GM12878 (cell line): ENCODE results near the gene UBE2O. TPM values are rescaled to one million over a fixed set of nuclear protein-coding genes. Genes with fewer than 3 reads are reported as not detected.

Experiments used
- ATAC-seq: fragments of 200-7000 bp; cut with Tn5 transposase; 3 replicates; pipeline ENCODE4 v1.9.1; 2020; ENCODE audit warnings: mild to moderate bottlenecking, moderate library complexity
- BruUV-seq: library from RNA; stranded (reverse); fragments of 400-500 nt; replicated peaks from 2 replicates; lab custom pipeline; 2021; lab: Mats Ljungman, UMichigan
- CTCF ChIA-PET: fragments of 300-600 bp; sonication (Branson Sonifier 250); formaldehyde crosslinking; extraction: SDS; loops from one replicate; lab custom pipeline; 2021; ENCODE audit warnings: inconsistent platforms; lab: Yijun Ruan, JAX
- POLR2A ChIA-PET: fragments of 350-600 bp; formaldehyde crosslinking; extraction: SDS; loops from one replicate; lab custom pipeline; 2021; ENCODE audit warnings: inconsistent platforms; lab: Charles Lee
- RAD21 ChIA-PET: fragments of 300-600 bp; sonication (Branson Sonifier 250); formaldehyde crosslinking; loops from one replicate; lab custom pipeline; 2023; ENCODE audit warnings: antibody characterized with exemption; ENCODE audit not compliant: unreplicated experiment; lab: Charles Lee
- SMC1A ChIA-PET: fragments of 300-600 bp; sonication (Branson Sonifier 250); formaldehyde crosslinking; loops from one replicate; lab custom pipeline; 2023; ENCODE audit not compliant: unreplicated experiment, uncharacterized antibody; lab: Charles Lee
- DNase-seq: peaks from one replicate; pipeline ENCODE4 v3.0.0-alpha.2; 2011; ENCODE audit warnings: low read depth, low spot score
- FAIRE-seq: peaks from 3 replicates; lab custom pipeline; 2011; peaks lifted over from hg19 to GRCh38; lab: Jason Lieb, UNC
- H2AFZ ChIP-seq: 2 replicates; pipeline ENCODE4 v1.6.0; 2011; ENCODE audit warnings: low read depth, low read length, control low read depth; ENCODE audit not compliant: control insufficient read depth
- H3K27ac ChIP-seq: 2 replicates; pipeline ENCODE4 v1.5.1; 2011; ENCODE audit warnings: control low read depth; ENCODE audit not compliant: control insufficient read depth, insufficient read depth
- H3K27me3 ChIP-seq, 2 experiments: replicated peaks in 1 of 2; 2 replicates each; pipeline versions ENCODE4 v1.6.0 to v1.6.1; 2011; ENCODE audit warnings: low read length in 1 of 2; ENCODE audit not compliant: control insufficient read depth in 2 of 2, insufficient read depth in 2 of 2
- H3K36me3 ChIP-seq, 2 experiments: 2 replicates each; pipeline ENCODE4 v1.5.1; 2011; ENCODE audit warnings: low read length in 1 of 2; ENCODE audit not compliant: control insufficient read depth in 2 of 2, insufficient read depth in 2 of 2
- H3K4me1 ChIP-seq: 2 replicates; pipeline ENCODE4 v1.6.1; 2011; ENCODE audit warnings: mild to moderate bottlenecking, low read length, moderate library complexity, mixed read lengths; ENCODE audit not compliant: control insufficient read depth, insufficient read depth
- H3K4me2 ChIP-seq: 2 replicates; pipeline ENCODE4 v1.6.0; 2011; ENCODE audit warnings: control low read depth; ENCODE audit not compliant: control insufficient read depth, insufficient read depth
- H3K4me3 ChIP-seq: fragments of 200-600 bp; sonication (generic); 2 replicates; pipeline ENCODE4 v1.5.1; 2016
- H3K79me2 ChIP-seq: 2 replicates; pipeline ENCODE4 v1.6.0; 2011; ENCODE audit warnings: low read length; ENCODE audit not compliant: control insufficient read depth, insufficient read depth
- H3K9ac ChIP-seq: 2 replicates; pipeline ENCODE4 v1.8.0; 2011; ENCODE audit warnings: low read length, control low read depth, mixed read lengths; ENCODE audit not compliant: control insufficient read depth, insufficient read depth
- H3K9me3 ChIP-seq: replicated peaks from 3 replicates; pipeline ENCODE4 v1.5.1; 2011; ENCODE audit warnings: mild to moderate bottlenecking, low read length; ENCODE audit not compliant: control insufficient read depth, insufficient read depth
- H4K20me1 ChIP-seq: 2 replicates; pipeline ENCODE4 v1.6.0; 2011; ENCODE audit not compliant: control insufficient read depth, insufficient read depth
- ATF7 ChIP-seq: fragments of 450-650 bp; IDR thresholded peaks from 2 replicates; pipeline ENCODE4 v1.6.1; 2016; ENCODE audit warnings: low read depth, mild to moderate bottlenecking
- BHLHE40 ChIP-seq, 2 experiments: fragments of 450-650 bp in 1 of 2; IDR thresholded peaks; 2 replicates each; pipeline ENCODE4 v1.6.1; 2011 to 2017; ENCODE audit warnings: low read depth in 2 of 2, borderline replicate concordance in 1 of 2, improper control_type of control experiment in 1 of 2, low read length in 1 of 2, mild to moderate bottlenecking in 1 of 2
- EP300 ChIP-seq, 2 experiments: fragments of 150-350 bp in 1 of 2; IDR thresholded peaks; 2 replicates each; pipeline ENCODE4 v1.6.1; 2011 to 2012; ENCODE audit warnings: low read depth in 2 of 2, low read length in 2 of 2, borderline replicate concordance in 1 of 2, improper control_type of control experiment in 1 of 2, inconsistent platforms in 1 of 2; ENCODE audit not compliant: control insufficient read depth in 1 of 2
- IRF5 ChIP-seq: fragments of 450-650 bp; IDR thresholded peaks from 2 replicates; pipeline ENCODE4 v1.6.1; 2017; ENCODE audit warnings: borderline replicate concordance
- NR2F1 ChIP-seq: fragments of 450-650 bp; conservative IDR thresholded peaks from 2 replicates; pipeline ENCODE4 v1.6.1; 2017; ENCODE audit warnings: mild to moderate bottlenecking
- RB1 ChIP-seq: fragments of 450-650 bp; formaldehyde crosslinking; IDR thresholded peaks from 2 replicates; pipeline ENCODE4 v1.6.1; 2017; ENCODE audit warnings: mild to moderate bottlenecking, borderline replicate concordance
- WGBS: methylation state at CpG from one replicate; pipeline ENCODE4 v1.1.6; 2016; ENCODE audit warnings: low lambda C conversion rate; ENCODE audit not compliant: insufficient replicate concordance, insufficient coverage; ENCODE audit errors: missing lambda C conversion rate; 5-methylcytosine and 5-hydroxymethylcytosine counted together
- in situ Hi-C: fragments of 300-500 bp; cut with MboI; formaldehyde crosslinking; loops from 9 replicates; pipeline ENCODE4 v1.14.3; 2018; ENCODE audit warnings: mixed read lengths
- intact Hi-C: fragments of 100-400 bp; cut with micrococcal nuclease; formaldehyde crosslinking; loops from one replicate; pipeline ENCODE4 v1.14.2; 2022; ENCODE audit not compliant: unreplicated experiment
- polyA plus RNA-seq, 11 experiments: library from polyadenylated mRNA; depleted of rRNA in 4 of 11; unstranded in 6 of 11; stranded (reverse) in 5 of 11; fragments of >200 nt; fragmentation: Nextera tagmentation in 4 of 11; fragmentation: Illumina TruSeq in 1 of 11; extraction: Ambion mirVana in 4 of 11; extraction: Trizol in 1 of 11; gene quantifications; 1 replicate in 1 of 11; 2 replicates in 10 of 11; pipeline versions ENCODE4 v1.2.1 to v1.2.3, GENCODE V29; 2011 to 2016; ENCODE audit warnings: inconsistent platforms in 2 of 11, missing spikeins in 2 of 11, low read depth in 1 of 11
- total RNA-seq, 4 experiments: library from RNA; depleted of rRNA in 3 of 4; stranded (reverse); fragments of >200 nt in 3 of 4; fragmentation: Illumina TruSeq in 1 of 4; extraction: Trizol in 1 of 4; gene quantifications; 2 replicates each; pipeline versions ENCODE4 v1.2.1 to v1.2.3, GENCODE V29; 2013 to 2021
- TF ChIP-seq, protein P1 (sequence below): fragments of 450-650 bp; IDR thresholded peaks from 2 replicates; pipeline ENCODE4 v1.6.1; 2016; ENCODE audit warnings: mild to moderate bottlenecking
- TF ChIP-seq, protein P2 (sequence below): fragments of 450-650 bp; IDR thresholded peaks from 2 replicates; pipeline ENCODE4 v1.6.1; 2017; ENCODE audit warnings: mild to moderate bottlenecking, low read depth, inconsistent platforms; ENCODE audit not compliant: poor library complexity, severe bottlenecking

UBE2O gene
- total and polyA plus RNA-seq, 10 of the 15 experiments (the other 5 are each of a cell fraction or from before 2014, with no cell fraction given) = 2.1 to 39.0 (median 14.1) TPM

- H3K79me2 ChIP-seq = peaks cover 74% of the 10 kb centered on the region
- TF ChIP-seq NR2F1 (peak; percentile 70), EP300 (IDR thresholded peaks at IDR 0.05; ENCODE audit: borderline replicate concordance in 1 of 2, control insufficient read depth in 1 of 2, low read depth in 2 of 2, low read length in 2 of 2) (no peak), RB1 (no peak), IRF5 (no peak), BHLHE40 (IDR thresholded peaks at IDR 0.05; ENCODE audit: borderline replicate concordance in 1 of 2, low read depth in 2 of 2, low read length in 1 of 2) (peak in 1 of 2 experiments; percentile 54; a peak in 1 of 4 replicates), ATF7 (peak; percentile 60)
- TF ChIP-seq, protein P1, sequence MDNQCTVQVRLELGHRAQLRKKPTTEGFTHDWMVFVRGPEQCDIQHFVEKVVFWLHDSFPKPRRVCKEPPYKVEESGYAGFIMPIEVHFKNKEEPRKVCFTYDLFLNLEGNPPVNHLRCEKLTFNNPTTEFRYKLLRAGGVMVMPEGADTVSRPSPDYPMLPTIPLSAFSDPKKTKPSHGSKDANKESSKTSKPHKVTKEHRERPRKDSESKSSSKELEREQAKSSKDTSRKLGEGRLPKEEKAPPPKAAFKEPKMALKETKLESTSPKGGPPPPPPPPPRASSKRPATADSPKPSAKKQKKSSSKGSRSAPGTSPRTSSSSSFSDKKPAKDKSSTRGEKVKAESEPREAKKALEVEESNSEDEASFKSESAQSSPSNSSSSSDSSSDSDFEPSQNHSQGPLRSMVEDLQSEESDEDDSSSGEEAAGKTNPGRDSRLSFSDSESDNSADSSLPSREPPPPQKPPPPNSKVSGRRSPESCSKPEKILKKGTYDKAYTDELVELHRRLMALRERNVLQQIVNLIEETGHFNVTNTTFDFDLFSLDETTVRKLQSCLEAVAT = peak; percentile 28; the same call in 1 of the 2 replicates
- TF ChIP-seq, protein P2, sequence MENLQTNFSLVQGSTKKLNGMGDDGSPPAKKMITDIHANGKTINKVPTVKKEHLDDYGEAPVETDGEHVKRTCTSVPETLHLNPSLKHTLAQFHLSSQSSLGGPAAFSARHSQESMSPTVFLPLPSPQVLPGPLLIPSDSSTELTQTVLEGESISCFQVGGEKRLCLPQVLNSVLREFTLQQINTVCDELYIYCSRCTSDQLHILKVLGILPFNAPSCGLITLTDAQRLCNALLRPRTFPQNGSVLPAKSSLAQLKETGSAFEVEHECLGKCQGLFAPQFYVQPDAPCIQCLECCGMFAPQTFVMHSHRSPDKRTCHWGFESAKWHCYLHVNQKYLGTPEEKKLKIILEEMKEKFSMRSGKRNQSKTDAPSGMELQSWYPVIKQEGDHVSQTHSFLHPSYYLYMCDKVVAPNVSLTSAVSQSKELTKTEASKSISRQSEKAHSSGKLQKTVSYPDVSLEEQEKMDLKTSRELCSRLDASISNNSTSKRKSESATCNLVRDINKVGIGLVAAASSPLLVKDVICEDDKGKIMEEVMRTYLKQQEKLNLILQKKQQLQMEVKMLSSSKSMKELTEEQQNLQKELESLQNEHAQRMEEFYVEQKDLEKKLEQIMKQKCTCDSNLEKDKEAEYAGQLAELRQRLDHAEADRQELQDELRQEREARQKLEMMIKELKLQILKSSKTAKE = peak; percentile 39
- no peak overlapping the region for H2AFZ ChIP-seq
- peaks cover 76% of the 10 kb centered on the region for H3K4me1 ChIP-seq
- ChIA-PET CTCF (interaction anchor here (0.7 to 2.3 kb wide), 6 partner anchors 11 to 252 kb away, joined by 3 to 8 read pairs (median 3); partner anchors contain the start of gene AANAT), RAD21 (interaction anchor here (2.1 kb wide), 1 partner anchor 11 kb away, joined by 5 read pairs; no protein-coding TSS in a partner anchor), SMC1A (interaction anchor here (0.9 to 8.7 kb wide), 2 partner anchors 12 to 16 kb away, joined by 4 to 115 read pairs; no protein-coding TSS in a partner anchor), POLR2A (interaction anchor here (9.0 kb wide), 1 partner anchor 13 kb away, joined by 101 read pairs; no protein-coding TSS in a partner anchor)
- no peaks in the 10 kb centered on the region for H3K27me3 ChIP-seq
- H3K36me3 ChIP-seq = no peaks in the 10 kb centered on the region; a peak in 3 of 4 replicates
- H3K9me3 ChIP-seq = no peaks in the 10 kb centered on the region
- H3K27ac ChIP-seq = no peak overlapping the region
- H4K20me1 ChIP-seq = no peaks in the 10 kb centered on the region
- ATAC-seq (no peak), DNase-seq (no peak), FAIRE-seq (no peak)
- 44% methylated on average over 6 of the region's 6 CpGs for WGBS
- H3K9ac ChIP-seq = no peak overlapping the region
- no peak overlapping the region for H3K4me3 ChIP-seq
- H3K4me2 ChIP-seq = peak overlapping the region; percentile 88; the same call in 1 of the 2 replicates
- no TSS peak for BruUV-seq
- intact Hi-C loops (no loop called here), in situ Hi-C loops (no loop called here)
Measured at GRCh38 chr17:76496464-76496863, 43.5 kb upstream of the UBE2O start.
